ENCODE data around the gene KCTD10.
A peak's percentile ranks its signal among the peaks of the same experiment; 100 is the strongest.

Gene KCTD10

GRCh38 chr12:109494348-109494881, 17.3 kb upstream of the KCTD10 start:
- peak; percentile 5 for DNase-seq (ENCODE audit: low spot score)

- no peak for DNase-seq (ENCODE audit: low spot score)
These were observed 16.8 kb upstream of the KCTD10 start for GRCh38 chr12:109493938-109494337.

GRCh38 chr12:109493090-109493489, 16.0 kb upstream of the KCTD10 start:
- DNase-seq (ENCODE audit: low spot score) = no peak

- DNase-seq (ENCODE audit: low spot score) = no peak
These were observed 15.3 kb upstream of the KCTD10 start for GRCh38 chr12:109492371-109492770.

GRCh38 chr12:109491671-109492070, 14.6 kb upstream of the KCTD10 start:
- DNase-seq (ENCODE audit: low spot score) = no peak

- DNase-seq (ENCODE audit: low spot score) = no peak
These were observed 13.0 kb upstream of the KCTD10 start for GRCh38 chr12:109489955-109490565.

- DNase-seq (ENCODE audit: low spot score) = no peak
These were observed 12.2 kb upstream of the KCTD10 start for GRCh38 chr12:109489016-109489954.

- DNase-seq (ENCODE audit: low spot score) = no peak
These were observed 11.1 kb upstream of the KCTD10 start for GRCh38 chr12:109488051-109488665.

GRCh38 chr12:109487181-109488050, 10.3 kb upstream of the KCTD10 start:
- DNase-seq (ENCODE audit: low spot score) = no peak

GRCh38 chr12:109485201-109485600, 8.1 kb upstream of the KCTD10 start:
- no peak for DNase-seq (ENCODE audit: low spot score)

GRCh38 chr12:109483346-109483745, 6.2 kb upstream of the KCTD10 start:
- DNase-seq (ENCODE audit: low spot score) = no peak

- no peak for DNase-seq (ENCODE audit: low spot score)
These were observed 5.8 kb upstream of the KCTD10 start for GRCh38 chr12:109482894-109483293.

GRCh38 chr12:109482491-109482890, 5.4 kb upstream of the KCTD10 start:
- DNase-seq (ENCODE audit: low spot score) = no peak

- no peak for DNase-seq (ENCODE audit: low spot score)
These were observed 4.8 kb upstream of the KCTD10 start for GRCh38 chr12:109481863-109482262.

GRCh38 chr12:109480356-109480755, 3.3 kb upstream of the KCTD10 start:
- no peak for DNase-seq (ENCODE audit: low spot score)

- DNase-seq (ENCODE audit: low spot score) = no peak
These were observed 2.7 kb upstream of the KCTD10 start for GRCh38 chr12:109479761-109480160.

GRCh38 chr12:109477963-109478315, 839 bp upstream of the KCTD10 start:
- no peak for DNase-seq (ENCODE audit: low spot score)

- no peak for DNase-seq (ENCODE audit: low spot score)
These were observed 304 bp downstream of the KCTD10 start for GRCh38 chr12:109476807-109477184.

GRCh38 chr12:109475993-109476806, 900 bp downstream of the KCTD10 start:
- DNase-seq (ENCODE audit: low spot score) = peak; percentile 29

- DNase-seq (ENCODE audit: low spot score) = no peak
These were observed 2.0 kb downstream of the KCTD10 start for GRCh38 chr12:109475121-109475520.
